Osteocyte (in vitro differentiated cells): Measurements from ENCODE around the gene CSGALNACT2. TPM values are rescaled to one million over a fixed set of nuclear protein-coding genes. Genes with fewer than 3 reads are reported as not detected.

Experiments used
- DNase-seq: peaks from one replicate; pipeline ENCODE4 v3.0.0; 2021; ENCODE audit warnings: mixed read lengths; ENCODE audit not compliant: unreplicated experiment; ENCODE audit errors: extremely low spot score
- H3K27ac Mint-ChIP-seq: one replicate; pipeline ENCODE4 v1.8.0; 2021; ENCODE audit warnings: mild to moderate bottlenecking, mixed read lengths; ENCODE audit not compliant: unreplicated experiment
- H3K27me3 Mint-ChIP-seq: one replicate; pipeline ENCODE4 v1.8.0; 2021; ENCODE audit warnings: mixed read lengths; ENCODE audit not compliant: unreplicated experiment
- H3K36me3 Mint-ChIP-seq: one replicate; pipeline ENCODE4 v1.8.0; 2021; ENCODE audit warnings: mixed read lengths; ENCODE audit not compliant: unreplicated experiment
- H3K4me1 Mint-ChIP-seq: one replicate; pipeline ENCODE4 v1.8.0; 2021; ENCODE audit warnings: mixed read lengths; ENCODE audit not compliant: unreplicated experiment
- H3K4me3 Mint-ChIP-seq: one replicate; pipeline ENCODE4 v1.8.0; 2021; ENCODE audit warnings: mild to moderate bottlenecking, moderate library complexity, mixed read lengths; ENCODE audit not compliant: unreplicated experiment
- H3K9me3 Mint-ChIP-seq: one replicate; pipeline ENCODE4 v1.8.0; 2021; ENCODE audit warnings: mixed read lengths; ENCODE audit not compliant: unreplicated experiment
- total RNA-seq: library from RNA; stranded (reverse); gene quantifications from 2 replicates; pipeline ENCODE4 v1.2.1, GENCODE V29; 2021
- TF ChIP-seq, protein P1 (sequence below): fragments of 200-600 bp; sonication (generic); IDR thresholded peaks from 2 replicates; pipeline ENCODE4 v1.5.0; 2021; ENCODE audit warnings: antibody characterized with exemption, mild to moderate bottlenecking, moderate library complexity

Gene CSGALNACT2
- total RNA-seq, 1 donor from 2014 or later: 36.6 TPM

DNA sequence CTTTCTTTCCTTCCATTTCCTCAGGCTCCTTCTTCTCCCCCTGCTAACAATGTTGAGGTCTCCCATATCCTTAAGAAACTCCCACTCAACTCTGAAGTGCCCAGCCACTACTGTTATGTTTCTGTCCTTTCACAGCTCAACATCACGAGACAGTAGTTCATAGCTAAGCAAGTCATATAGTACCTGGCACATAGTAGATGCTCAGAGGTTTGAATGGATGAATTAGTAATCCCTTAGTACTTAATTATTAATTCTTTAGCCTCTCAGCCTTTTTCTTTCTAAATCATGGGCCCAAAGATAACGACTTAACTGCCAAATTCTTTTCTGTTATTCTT, 22.6 kb downstream of the CSGALNACT2 start:
- TF ChIP-seq, protein P1, sequence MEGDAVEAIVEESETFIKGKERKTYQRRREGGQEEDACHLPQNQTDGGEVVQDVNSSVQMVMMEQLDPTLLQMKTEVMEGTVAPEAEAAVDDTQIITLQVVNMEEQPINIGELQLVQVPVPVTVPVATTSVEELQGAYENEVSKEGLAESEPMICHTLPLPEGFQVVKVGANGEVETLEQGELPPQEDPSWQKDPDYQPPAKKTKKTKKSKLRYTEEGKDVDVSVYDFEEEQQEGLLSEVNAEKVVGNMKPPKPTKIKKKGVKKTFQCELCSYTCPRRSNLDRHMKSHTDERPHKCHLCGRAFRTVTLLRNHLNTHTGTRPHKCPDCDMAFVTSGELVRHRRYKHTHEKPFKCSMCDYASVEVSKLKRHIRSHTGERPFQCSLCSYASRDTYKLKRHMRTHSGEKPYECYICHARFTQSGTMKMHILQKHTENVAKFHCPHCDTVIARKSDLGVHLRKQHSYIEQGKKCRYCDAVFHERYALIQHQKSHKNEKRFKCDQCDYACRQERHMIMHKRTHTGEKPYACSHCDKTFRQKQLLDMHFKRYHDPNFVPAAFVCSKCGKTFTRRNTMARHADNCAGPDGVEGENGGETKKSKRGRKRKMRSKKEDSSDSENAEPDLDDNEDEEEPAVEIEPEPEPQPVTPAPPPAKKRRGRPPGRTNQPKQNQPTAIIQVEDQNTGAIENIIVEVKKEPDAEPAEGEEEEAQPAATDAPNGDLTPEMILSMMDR: no peak
- no peaks in the 10 kb centered on the region for H3K27me3 Mint-ChIP-seq
- DNase-seq: no peak
- no peak overlapping the region for H3K4me3 Mint-ChIP-seq
- peaks cover 25% of the 10 kb centered on the region for H3K4me1 Mint-ChIP-seq
- H3K27ac Mint-ChIP-seq: no peak overlapping the region
- H3K9me3 Mint-ChIP-seq: no peaks in the 10 kb centered on the region
- H3K36me3 Mint-ChIP-seq: peaks cover 40% of the 10 kb centered on the region

DNA sequence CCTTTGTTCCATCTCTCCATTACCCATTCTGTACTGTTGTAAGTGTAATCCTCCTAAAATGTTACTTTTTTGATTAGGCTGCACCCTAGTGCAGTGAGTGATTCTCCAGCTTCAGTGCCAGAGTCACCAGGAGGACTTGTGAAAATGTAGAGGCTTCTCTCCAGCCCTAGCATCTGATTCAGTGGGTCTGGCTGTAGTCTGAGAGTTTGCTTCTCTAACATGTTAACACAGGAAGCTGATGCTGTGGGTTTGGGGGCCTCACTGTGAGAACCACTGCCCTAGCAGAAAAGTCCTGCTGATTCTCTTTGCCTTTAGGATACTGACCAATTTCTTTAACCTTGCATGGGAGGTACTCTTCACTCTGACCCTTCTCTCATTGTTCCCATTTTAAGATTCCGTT, 24.4 kb downstream of the CSGALNACT2 start:
- TF ChIP-seq, protein P1: no peak
- peaks cover 16% of the 10 kb centered on the region for H3K4me1 Mint-ChIP-seq
- no peak overlapping the region for H3K27ac Mint-ChIP-seq
- DNase-seq: no peak
- H3K9me3 Mint-ChIP-seq: no peaks in the 10 kb centered on the region
- H3K4me3 Mint-ChIP-seq: no peak overlapping the region
- H3K27me3 Mint-ChIP-seq: no peaks in the 10 kb centered on the region
- peaks cover 34% of the 10 kb centered on the region for H3K36me3 Mint-ChIP-seq

DNA sequence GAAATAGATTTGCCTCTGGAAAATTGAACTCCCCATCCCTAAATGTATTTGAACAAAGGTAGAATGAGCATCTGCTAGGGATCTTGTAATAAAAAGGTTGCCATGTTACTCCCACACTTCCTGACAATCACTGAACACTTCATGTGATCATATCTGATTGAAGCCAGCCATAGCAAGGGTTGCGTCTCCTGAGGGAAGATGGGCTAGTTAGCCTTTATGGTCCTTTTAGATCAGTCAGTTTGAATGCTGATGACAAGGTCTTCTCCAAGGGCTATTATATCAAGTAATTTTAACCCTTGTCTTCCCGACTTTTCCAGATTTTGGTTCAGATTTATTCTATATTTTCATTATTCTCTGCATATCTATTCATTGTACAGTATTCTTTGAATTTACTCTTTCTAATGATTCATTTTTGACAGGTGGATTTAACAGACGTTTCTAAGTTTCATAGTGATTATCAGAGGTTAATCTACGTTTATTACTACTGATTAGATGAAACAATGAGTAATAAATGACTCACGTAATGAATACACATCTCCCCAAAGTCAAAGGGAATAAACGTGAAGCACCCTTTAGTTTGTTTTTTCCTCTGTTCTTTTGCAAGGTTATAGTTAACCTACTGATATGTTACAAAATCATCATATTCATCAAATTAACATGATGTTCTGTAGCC, 28.1 kb downstream of the CSGALNACT2 start:
- Mint-ChIP-seq H3K27ac (no peak overlapping the region), H3K36me3 (peaks cover 42% of the 10 kb centered on the region), H3K27me3 (no peaks in the 10 kb centered on the region), H3K9me3 (no peaks in the 10 kb centered on the region), H3K4me3 (no peak overlapping the region), H3K4me1 (no peaks in the 10 kb centered on the region)
- no peak for DNase-seq
- TF ChIP-seq, protein P1: no peak

DNA sequence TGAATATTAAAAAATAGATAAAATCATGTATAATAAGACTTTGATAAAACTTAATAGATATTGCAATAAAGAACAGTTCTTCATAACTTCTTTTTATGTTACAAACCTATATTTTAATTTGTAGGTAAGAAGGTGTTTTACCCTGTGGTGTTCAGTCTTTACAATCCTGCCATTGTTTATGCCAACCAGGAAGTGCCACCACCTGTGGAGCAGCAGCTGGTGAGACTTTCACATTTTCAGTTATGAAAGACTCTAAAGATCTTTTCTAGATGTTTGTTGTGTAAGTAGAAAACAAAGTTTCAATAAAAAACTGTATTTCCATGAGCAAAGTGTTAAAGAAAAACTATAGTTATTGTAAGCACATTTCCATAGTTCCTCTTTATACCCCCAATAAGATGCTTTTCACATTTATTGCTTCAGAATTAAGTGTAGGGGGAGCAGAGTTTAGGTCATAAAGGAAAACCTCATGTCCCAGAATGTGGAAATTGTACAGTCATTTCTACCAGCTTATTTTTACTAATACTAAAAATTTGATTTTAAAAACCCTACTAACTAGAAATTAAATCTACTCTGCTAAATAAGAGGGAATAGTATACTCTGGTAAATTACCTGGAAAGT, 28.7 kb downstream of the CSGALNACT2 start:
- Mint-ChIP-seq H3K9me3 (no peaks in the 10 kb centered on the region), H3K4me1 (no peaks in the 10 kb centered on the region), H3K36me3 (peaks cover 40% of the 10 kb centered on the region), H3K27ac (no peak overlapping the region), H3K27me3 (no peaks in the 10 kb centered on the region), H3K4me3 (no peak overlapping the region)
- no peak for DNase-seq
- TF ChIP-seq, protein P1: no peak

DNA sequence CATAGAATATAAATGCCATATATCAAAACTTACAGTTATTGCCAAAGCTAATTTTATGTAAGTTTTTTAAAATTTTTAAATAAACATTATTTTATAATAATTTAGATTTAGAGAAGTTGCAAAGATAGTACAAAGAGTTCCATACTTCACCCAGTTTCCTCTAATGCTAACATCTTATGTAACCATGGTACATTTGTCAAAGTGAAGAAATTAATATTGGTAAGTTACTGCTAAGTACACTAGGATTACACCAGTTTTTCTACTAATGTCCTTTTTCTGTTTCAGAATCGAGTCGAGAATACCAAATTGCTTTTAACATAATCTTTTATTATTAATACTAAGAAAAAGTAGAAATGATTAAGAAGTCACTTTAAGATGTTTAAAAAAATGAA, 29.2 kb downstream of the CSGALNACT2 start:
- Mint-ChIP-seq H3K36me3 (peaks cover 40% of the 10 kb centered on the region), H3K9me3 (no peaks in the 10 kb centered on the region), H3K4me1 (no peaks in the 10 kb centered on the region), H3K27me3 (no peaks in the 10 kb centered on the region), H3K4me3 (no peak overlapping the region), H3K27ac (no peak overlapping the region)
- TF ChIP-seq, protein P1: no peak
- DNase-seq: no peak
